ENCODE results near the gene ATP4B. TPM values are rescaled to one million over a fixed set of nuclear protein-coding genes. Genes with fewer than 3 reads are reported as not detected.

ATP4B gene
- total RNA-seq (2021; fragmentation: NEBNext Ultra II Directional; extraction: Animal tissue kit (Norgen Biotek cat#: 25700)) (not detected in 2 replicates), polyA plus RNA-seq (2011; rRNA removed) (0.05 TPM in 1 of 2 replicates, not detected in the other), polyA minus RNA-seq (2011; rRNA and poly(A)+ RNA removed) (not detected in 2 replicates)
- not detected for polyA plus RNA-seq (2011; cell fraction: cytosol; rRNA removed)
- polyA plus RNA-seq (2011; cell fraction: nucleus; rRNA removed): 0.07 TPM
- polyA plus RNA-seq (2012, experiment 1 of 2): not detected in 4 replicates
- not detected for polyA plus RNA-seq (2012, experiment 2 of 2)
- not detected for polyA plus RNA-seq (2013, experiment 1 of 2)
- not detected for polyA plus RNA-seq (2013, experiment 2 of 2)
- not detected for polyA minus RNA-seq (2011; cell fraction: cytosol; rRNA and poly(A)+ RNA removed)
- polyA minus RNA-seq (2011; cell fraction: nucleus; rRNA and poly(A)+ RNA removed): not detected
- long read RNA-seq, experiment 1: 0 reads
- long read RNA-seq, experiment 2: 0 reads

- Histone ChIP-seq H3K79me2 (ENCODE audit: control insufficient read depth in 1 of 2, insufficient read depth in 2 of 2, low read length in 2 of 2) (no peaks in the 10 kb centered on the region), H4K5ac (ENCODE audit: insufficient read length, low read depth, low read length) (no peak within 1 kb of the TSS), H3K79me1 (ENCODE audit: low read depth, low read length) (no peaks in the 10 kb centered on the region), H4K8ac (ENCODE audit: extremely low read depth, insufficient read depth, low read length) (peak within 1 kb of the TSS; percentile 51; the same call in 1 of the 2 replicates), H3K23ac (ENCODE audit: insufficient read length) (no peak within 1 kb of the TSS), H3K18ac (ENCODE audit: extremely low read depth, low read length) (no peak within 1 kb of the TSS), H3K9ac (replicated peaks in 1 of 4; ENCODE audit: extremely low read depth in 1 of 4, low read depth in 3 of 4, low read length in 3 of 4) (no peak within 1 kb of the TSS), H2BK5ac (ENCODE audit: low read depth, low read length) (no peak within 1 kb of the TSS; the same call in 1 of the 2 replicates), H3K27ac (ENCODE audit: low read depth, low read length) (no peak within 1 kb of the TSS), H2BK12ac (ENCODE audit: low read depth, low read length) (no peak within 1 kb of the TSS), H2BK15ac (ENCODE audit: low read length) (no peak within 1 kb of the TSS), H3K56ac (replicated peaks; ENCODE audit: insufficient read length, low read depth, low read length) (no peak within 1 kb of the TSS), H3K4me1 (replicated peaks in 1 of 4; ENCODE audit: control insufficient read depth in 3 of 4, insufficient read depth in 4 of 4, low read length in 3 of 4) (no peaks in the 10 kb centered on the region), H3K23me2 (ENCODE audit: low read depth, low read length) (no peaks in the 10 kb centered on the region), H2AFZ (ENCODE audit: low read length) (no peak within 1 kb of the TSS), H2AK5ac (ENCODE audit: low read depth, low read length) (no peak within 1 kb of the TSS), H4K91ac (replicated peaks; ENCODE audit: insufficient read length, low read length) (no peak within 1 kb of the TSS), H3K27me3 (replicated peaks in 1 of 4; ENCODE audit: control insufficient read depth in 3 of 4, extremely low read depth in 1 of 4, insufficient read depth in 3 of 4, low read length in 3 of 4) (no peaks in the 10 kb centered on the region), H3K4me2 (ENCODE audit: insufficient read depth in 1 of 2, low read depth in 2 of 2, low read length in 2 of 2) (no peak within 1 kb of the TSS), H3K4ac (replicated peaks; ENCODE audit: insufficient read length, low read depth, low read length) (no peak within 1 kb of the TSS), H3K14ac (ENCODE audit: insufficient read length) (no peak within 1 kb of the TSS), H4K20me1 (replicated peaks in 1 of 2; ENCODE audit: control insufficient read depth in 1 of 2, insufficient read depth in 2 of 2, low read length in 2 of 2) (no peaks in the 10 kb centered on the region), H3K4me3 (ENCODE audit: extremely low read depth in 1 of 4, insufficient read depth in 2 of 4, low read depth in 3 of 4, low read length in 4 of 4) (no peak within 1 kb of the TSS), H2BK20ac (ENCODE audit: low read length) (no peak within 1 kb of the TSS), H2BK120ac (replicated peaks; ENCODE audit: low read depth, low read length) (no peak within 1 kb of the TSS), H3K9me3 (ENCODE audit: insufficient read depth in 2 of 2, low read depth in 1 of 2, low read length in 1 of 2) (no peaks in the 10 kb centered on the region), H3K36me3 (ENCODE audit: control insufficient read depth in 2 of 4, insufficient read depth in 4 of 4, low read length in 3 of 4) (no peaks in the 10 kb centered on the region)
- ChIA-PET CTCF (ENCODE audit: partially characterized antibody) (no interaction called here), POLR2A (ENCODE audit: partially characterized antibody) (no interaction called here)
- DNase-seq (ENCODE audit: low read depth in 1 of 2, low spot score in 2 of 2) (no peak), FAIRE-seq (no peak)
- 97% methylated on average over 36 of the region's 47 CpGs; no CpG with 5 or more reads in 1 of the 2 experiments for WGBS, 2 experiments (ENCODE audit: extremely low coverage in 1 of 2, insufficient coverage in 1 of 2, insufficient read length in 1 of 2, insufficient replicate concordance in 2 of 2, low coverage in 1 of 2, low lambda C conversion rate in 2 of 2, missing lambda C conversion rate in 1 of 2)
- TF ChIP-seq CHD2 (IDR thresholded peaks at IDR 0.05; ENCODE audit: low read length) (no peak), SRF (IDR thresholded peaks at IDR 0.05; ENCODE audit: low read depth, low read length) (no peak), ATF2 (IDR thresholded peaks at IDR 0.05; ENCODE audit: low read length) (no peak), KDM5A (IDR thresholded peaks at IDR 0.05; ENCODE audit: low read length) (no peak), ZNF274 (IDR thresholded peaks at IDR 0.05; ENCODE audit: borderline replicate concordance, extremely low read depth, low read length) (no peak), KDM1A (IDR thresholded peaks at IDR 0.05; ENCODE audit: borderline replicate concordance, low read length) (no peak), CREB1 (IDR thresholded peaks at IDR 0.05) (no peak), SP2 (IDR thresholded peaks at IDR 0.05; ENCODE audit: low read length) (no peak), MAFK (IDR thresholded peaks at IDR 0.05; ENCODE audit: low read depth, low read length) (no peak), JUND (IDR thresholded peaks at IDR 0.05; ENCODE audit: low read length) (no peak)
These were observed at the start of gene ATP4B for GRCh38 chr13:113657851-113658741. ATP4B (minus strand) TSS chr13:113658198; CDS start chr13:113658144, 54 bp downstream.

Measured in H1 (cell line).